Tibial nerve (tissue), 4 donors: ENCODE data around the gene TEKT4.

ENCODE experiments used
- EP300 ChIP-seq, 2 donors: sonication (generic); formaldehyde crosslinking; IDR thresholded peaks; one replicate each; pipeline ENCODE4 v1.6.1; 2017; ENCODE audit warnings: antibody characterized with exemption in 2 of 2, mild to moderate bottlenecking in 1 of 2
- POLR2A ChIP-seq, 2 donors: fragments of 450-650 bp; IDR thresholded peaks; one replicate each; pipeline ENCODE4 v1.6.1; 2017; ENCODE audit warnings: antibody characterized with exemption in 2 of 2, mild to moderate bottlenecking in 2 of 2, moderate library complexity in 2 of 2
- TF ChIP-seq, protein P1 (sequence below), 5 experiments: fragments of 200-600 bp in 3 of 5; fragments of 450-650 bp in 2 of 5; sonication (generic) in 3 of 5; IDR thresholded peaks; one replicate each; pipeline ENCODE4 v1.5.1; 2016 to 2019; ENCODE audit warnings: antibody characterized with exemption in 5 of 5, mild to moderate bottlenecking in 3 of 5, moderate library complexity in 2 of 5

DNA sequence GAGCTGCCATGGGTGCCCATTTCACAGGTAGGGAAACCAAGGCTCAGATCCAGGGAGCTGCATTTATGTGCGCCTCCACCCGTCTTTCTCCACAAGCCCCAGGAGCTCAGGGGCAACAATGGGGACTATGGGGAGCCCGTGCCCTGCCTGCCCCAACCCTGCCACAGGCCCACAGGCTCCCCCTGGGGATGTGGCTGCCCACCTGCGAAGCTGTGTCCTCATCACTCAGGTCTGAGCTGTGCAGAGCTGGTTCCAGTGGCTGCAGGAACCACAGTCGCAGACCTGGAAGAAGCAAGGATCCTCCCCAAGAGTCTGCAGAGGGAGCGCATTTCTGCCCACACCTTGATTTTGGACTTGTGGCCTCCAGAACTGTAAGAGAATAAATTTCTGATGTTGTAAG, 9.8 kb downstream of the TEKT4 start:
- TF ChIP-seq POLR2A (IDR thresholded peaks at IDR 0.05) (no peak), EP300 (IDR thresholded peaks at IDR 0.05) (no peak)
- TF ChIP-seq, protein P1, sequence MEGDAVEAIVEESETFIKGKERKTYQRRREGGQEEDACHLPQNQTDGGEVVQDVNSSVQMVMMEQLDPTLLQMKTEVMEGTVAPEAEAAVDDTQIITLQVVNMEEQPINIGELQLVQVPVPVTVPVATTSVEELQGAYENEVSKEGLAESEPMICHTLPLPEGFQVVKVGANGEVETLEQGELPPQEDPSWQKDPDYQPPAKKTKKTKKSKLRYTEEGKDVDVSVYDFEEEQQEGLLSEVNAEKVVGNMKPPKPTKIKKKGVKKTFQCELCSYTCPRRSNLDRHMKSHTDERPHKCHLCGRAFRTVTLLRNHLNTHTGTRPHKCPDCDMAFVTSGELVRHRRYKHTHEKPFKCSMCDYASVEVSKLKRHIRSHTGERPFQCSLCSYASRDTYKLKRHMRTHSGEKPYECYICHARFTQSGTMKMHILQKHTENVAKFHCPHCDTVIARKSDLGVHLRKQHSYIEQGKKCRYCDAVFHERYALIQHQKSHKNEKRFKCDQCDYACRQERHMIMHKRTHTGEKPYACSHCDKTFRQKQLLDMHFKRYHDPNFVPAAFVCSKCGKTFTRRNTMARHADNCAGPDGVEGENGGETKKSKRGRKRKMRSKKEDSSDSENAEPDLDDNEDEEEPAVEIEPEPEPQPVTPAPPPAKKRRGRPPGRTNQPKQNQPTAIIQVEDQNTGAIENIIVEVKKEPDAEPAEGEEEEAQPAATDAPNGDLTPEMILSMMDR (IDR thresholded peaks at IDR 0.05), result no peak
